HG03196 (cell line): ENCODE data around the gene ETV7.

ENCODE experiments used
- ATAC-seq: cut with Tn5 transposase; IDR thresholded peaks from one replicate; pipeline ENCODE4 v1.9.1; 2021; ENCODE audit not compliant: unreplicated experiment

ETV7 gene

GRCh38 chr6:36384095-36384494 lies 3.4 kb downstream of the ETV7 start:
- ATAC-seq, result no peak

GRCh38 chr6:36383606-36384005 lies 3.9 kb downstream of the ETV7 start:
- no peak for ATAC-seq

- no peak for ATAC-seq
Measured at GRCh38 chr6:36382976-36383375, 4.5 kb downstream of the ETV7 start.

GRCh38 chr6:36381502-36382389 lies 5.7 kb downstream of the ETV7 start:
- ATAC-seq, result no peak

GRCh38 chr6:36380166-36380565 lies 7.3 kb downstream of the ETV7 start:
- ATAC-seq, result no peak

GRCh38 chr6:36378936-36379335 lies 8.5 kb downstream of the ETV7 start:
- ATAC-seq, result no peak

GRCh38 chr6:36378243-36378920 lies 9.1 kb downstream of the ETV7 start:
- ATAC-seq, result no peak

GRCh38 chr6:36377594-36377993 lies 9.9 kb downstream of the ETV7 start:
- ATAC-seq, result no peak

- ATAC-seq, result no peak
Measured at GRCh38 chr6:36376742-36377141, 10.7 kb downstream of the ETV7 start.

- no peak for ATAC-seq
Measured at GRCh38 chr6:36376183-36376582, 11.3 kb downstream of the ETV7 start.

GRCh38 chr6:36375644-36376155 lies 11.8 kb downstream of the ETV7 start:
- ATAC-seq, result no peak

GRCh38 chr6:36374972-36375371 lies 12.5 kb downstream of the ETV7 start:
- ATAC-seq, result no peak

GRCh38 chr6:36374194-36374593 lies 13.3 kb downstream of the ETV7 start:
- no peak for ATAC-seq

- ATAC-seq, result no peak
Measured at GRCh38 chr6:36373368-36374019, 14.0 kb downstream of the ETV7 start.

GRCh38 chr6:36372088-36372487 lies 15.4 kb downstream of the ETV7 start:
- ATAC-seq, result no peak

GRCh38 chr6:36371211-36371610 lies 16.3 kb downstream of the ETV7 start:
- ATAC-seq, result no peak

GRCh38 chr6:36370638-36371037 lies 16.8 kb downstream of the ETV7 start:
- no peak for ATAC-seq

GRCh38 chr6:36368921-36369865 lies 18.3 kb downstream of the ETV7 start:
- no peak for ATAC-seq

- ATAC-seq, result no peak
Measured at GRCh38 chr6:36368421-36368820, 19.0 kb downstream of the ETV7 start.

GRCh38 chr6:36367743-36368142 lies 19.7 kb downstream of the ETV7 start:
- ATAC-seq, result no peak
